ENCODE results near the gene HTD2.
"Not testable (repeated sequence)": the region's sequence is repeated elsewhere in the genome, so short reads cannot be mapped to it uniquely, and the experiment has no call there.

The HTD2 gene

DNA sequence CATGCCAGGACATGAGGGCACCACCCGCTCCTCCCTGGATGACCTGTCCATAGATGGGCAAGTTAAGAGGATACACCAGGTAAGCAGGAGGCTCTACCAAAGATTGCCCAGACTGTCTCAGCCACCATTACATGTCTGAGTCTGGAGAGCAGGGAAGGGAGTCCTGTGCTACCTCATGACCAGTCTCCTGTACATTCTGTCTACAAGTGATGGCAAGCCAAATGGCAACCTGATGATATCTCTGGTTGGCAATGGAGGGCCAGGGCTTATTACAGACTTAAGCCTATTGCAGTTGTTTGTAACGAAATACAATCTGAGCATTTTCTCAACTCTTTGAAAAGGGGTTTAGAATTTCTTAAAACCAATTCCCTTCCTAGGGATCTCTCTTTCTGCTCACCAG, 37.0 kb upstream of the HTD2 start:
- TF ChIP-seq, protein P1, sequence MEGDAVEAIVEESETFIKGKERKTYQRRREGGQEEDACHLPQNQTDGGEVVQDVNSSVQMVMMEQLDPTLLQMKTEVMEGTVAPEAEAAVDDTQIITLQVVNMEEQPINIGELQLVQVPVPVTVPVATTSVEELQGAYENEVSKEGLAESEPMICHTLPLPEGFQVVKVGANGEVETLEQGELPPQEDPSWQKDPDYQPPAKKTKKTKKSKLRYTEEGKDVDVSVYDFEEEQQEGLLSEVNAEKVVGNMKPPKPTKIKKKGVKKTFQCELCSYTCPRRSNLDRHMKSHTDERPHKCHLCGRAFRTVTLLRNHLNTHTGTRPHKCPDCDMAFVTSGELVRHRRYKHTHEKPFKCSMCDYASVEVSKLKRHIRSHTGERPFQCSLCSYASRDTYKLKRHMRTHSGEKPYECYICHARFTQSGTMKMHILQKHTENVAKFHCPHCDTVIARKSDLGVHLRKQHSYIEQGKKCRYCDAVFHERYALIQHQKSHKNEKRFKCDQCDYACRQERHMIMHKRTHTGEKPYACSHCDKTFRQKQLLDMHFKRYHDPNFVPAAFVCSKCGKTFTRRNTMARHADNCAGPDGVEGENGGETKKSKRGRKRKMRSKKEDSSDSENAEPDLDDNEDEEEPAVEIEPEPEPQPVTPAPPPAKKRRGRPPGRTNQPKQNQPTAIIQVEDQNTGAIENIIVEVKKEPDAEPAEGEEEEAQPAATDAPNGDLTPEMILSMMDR (IDR thresholded peaks at IDR 0.05): no peak
- TF ChIP-seq ZFX (IDR thresholded peaks at IDR 0.05; ENCODE audit: borderline replicate concordance): no peak

DNA sequence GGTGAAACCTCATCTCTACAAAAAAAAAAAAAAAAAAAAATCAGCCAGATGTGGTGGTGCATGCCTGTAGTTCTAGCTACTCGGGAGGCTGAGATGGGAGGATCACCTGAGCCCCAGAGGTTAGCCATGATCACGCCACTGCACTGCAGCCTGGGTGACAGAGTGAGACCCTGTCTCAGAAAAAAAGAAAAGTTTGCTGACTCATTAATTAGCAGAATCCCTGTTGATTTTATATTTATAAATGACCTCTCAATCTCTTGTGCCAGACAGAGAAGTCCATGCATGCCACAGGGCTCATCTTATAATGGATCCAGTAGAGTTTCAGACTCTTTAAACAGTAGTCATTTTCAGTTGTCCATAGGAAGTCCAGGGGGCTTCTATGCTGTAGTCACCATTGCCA, 35.8 kb upstream of the HTD2 start:
- H3K27ac ChIP-seq: no peak overlapping the region
- TF ChIP-seq ZFX (IDR thresholded peaks at IDR 0.05; ENCODE audit: borderline replicate concordance): no peak
- TF ChIP-seq, protein P1 (IDR thresholded peaks at IDR 0.05): no peak

More for the DNA sequence above, 37.0 kb upstream of the HTD2 start:
- no peak overlapping the region for H3K27ac ChIP-seq

GRCh38 chr3:58271901-58272501, 34.3 kb upstream of the HTD2 start:
- TF ChIP-seq ZFX (IDR thresholded peaks at IDR 0.05; ENCODE audit: borderline replicate concordance): no peak
- TF ChIP-seq, protein P1 (IDR thresholded peaks at IDR 0.05): no peak
- no peak overlapping the region for H3K27ac ChIP-seq

DNA sequence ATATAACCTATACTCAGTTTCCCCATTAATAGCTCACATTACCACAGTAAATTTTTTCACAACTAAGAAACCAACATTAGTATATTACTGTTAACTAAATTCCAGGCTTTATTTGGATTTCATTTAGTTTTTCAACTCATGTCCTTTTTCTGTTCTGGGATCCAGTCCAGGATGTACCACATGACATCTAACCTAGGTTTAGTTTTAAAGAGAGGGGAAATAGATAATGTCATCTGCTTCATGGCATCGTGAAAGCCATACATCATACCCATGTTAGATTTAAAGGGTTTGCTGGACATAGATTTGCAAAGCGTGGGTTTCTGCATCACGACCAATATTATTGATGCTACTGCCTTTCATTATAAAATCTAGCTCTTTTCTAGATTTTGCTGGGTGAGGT, 33.4 kb upstream of the HTD2 start:
- TF ChIP-seq ZFX (IDR thresholded peaks at IDR 0.05; ENCODE audit: borderline replicate concordance): no peak
- TF ChIP-seq, protein P1 (IDR thresholded peaks at IDR 0.05): no peak
- H3K27ac ChIP-seq: no peak overlapping the region

DNA sequence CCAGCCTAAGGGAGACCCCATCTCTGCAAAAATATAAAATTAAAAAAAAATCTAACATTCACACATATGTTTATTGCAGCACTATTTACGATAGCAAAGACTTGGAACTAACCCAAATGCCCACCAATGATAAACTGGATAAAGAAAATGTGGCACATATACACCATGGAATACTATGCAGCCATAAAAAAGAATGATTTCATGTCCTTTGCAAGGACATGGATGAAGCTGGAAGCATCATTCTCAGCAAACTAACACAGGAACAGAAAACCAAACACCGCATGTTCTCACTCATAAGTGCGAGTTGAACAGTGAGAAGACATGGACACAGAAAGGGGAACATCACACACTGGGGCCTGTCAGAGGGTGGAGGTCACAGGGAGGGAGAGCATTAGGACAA, 33.0 kb upstream of the HTD2 start:
- H3K27ac ChIP-seq: not testable (repeated sequence)

DNA sequence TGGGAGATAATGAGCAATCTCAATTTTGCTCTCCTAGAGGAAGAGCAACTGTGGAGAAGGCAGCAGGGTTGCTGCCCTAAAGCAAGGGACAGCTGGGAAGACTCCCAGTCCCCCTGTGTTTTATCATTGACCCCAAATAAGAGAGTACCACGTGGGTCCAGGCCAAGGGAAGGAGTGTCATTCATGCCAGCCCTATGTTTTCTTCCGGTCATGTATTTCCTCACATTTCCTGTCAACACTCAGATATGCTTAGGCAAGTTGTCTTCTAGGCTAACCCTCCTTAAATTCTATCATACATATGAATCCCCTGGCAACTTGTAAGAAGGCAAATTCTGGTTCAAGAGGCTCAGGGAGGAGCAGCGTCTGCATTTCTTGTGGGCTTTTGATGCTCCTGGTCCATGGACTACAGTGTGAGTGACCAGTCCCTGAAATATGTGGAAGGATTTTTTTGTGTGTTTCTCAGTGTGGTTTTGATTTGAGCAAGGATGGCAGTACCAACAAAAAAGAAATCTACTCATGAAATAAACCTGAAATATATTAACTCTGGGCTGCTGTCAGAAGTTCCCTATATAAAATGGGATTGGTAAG, 32.2 kb upstream of the HTD2 start:
- no peak overlapping the region for H3K27ac ChIP-seq
- TF ChIP-seq ZFX (IDR thresholded peaks at IDR 0.05; ENCODE audit: borderline replicate concordance): no peak

DNA sequence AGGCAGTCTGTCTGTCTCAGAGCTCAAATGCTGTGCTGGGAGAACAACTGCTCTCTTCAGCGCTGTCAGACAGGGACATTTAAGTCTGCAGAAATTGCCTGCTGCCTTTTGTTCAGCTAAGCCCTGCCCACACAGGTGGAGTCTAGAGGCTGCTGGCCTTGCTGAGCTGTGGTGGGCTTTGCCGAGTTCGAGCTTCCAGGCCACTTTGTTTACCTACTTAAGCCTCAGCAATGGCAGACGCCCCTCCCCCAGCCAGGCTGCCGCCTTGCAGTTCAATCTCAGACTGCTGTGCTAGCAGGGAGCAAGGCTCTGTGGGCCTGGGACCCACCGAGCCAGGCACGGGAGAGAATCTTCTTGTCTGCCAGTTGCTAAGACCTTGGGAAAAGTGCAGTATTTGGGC, 25.3 kb upstream of the HTD2 start:
- TF ChIP-seq, protein P1 (IDR thresholded peaks at IDR 0.05): no peak
- TF ChIP-seq ZFX (IDR thresholded peaks at IDR 0.05; ENCODE audit: borderline replicate concordance): no peak
- H3K27ac ChIP-seq: no peak overlapping the region

- TF ChIP-seq ZFX (IDR thresholded peaks at IDR 0.05; ENCODE audit: borderline replicate concordance): no peak
- TF ChIP-seq, protein P1 (IDR thresholded peaks at IDR 0.05): no peak
- H3K27ac ChIP-seq: no peak overlapping the region
Measured at GRCh38 chr3:58285334-58285733, 21.0 kb upstream of the HTD2 start.

Data from 22Rv1 (cell line).